Natural killer cell (primary cell): ENCODE measurements around the gene CPAMD8. TPM values are rescaled to one million over a fixed set of nuclear protein-coding genes. Genes with fewer than 3 reads are reported as not detected.
A peak's percentile ranks its signal among the peaks of the same experiment; 100 is the strongest.

Experiments used
- ATAC-seq, 3 donors: fragments of 150-1000 bp in 2 of 3; fragments of 200-7000 bp in 1 of 3; cut with Tn5 transposase; 1 replicate in 1 of 3; 2 replicates in 2 of 3; pipeline ENCODE4 v1.10.0; 2021; ENCODE audit warnings: mild to moderate bottlenecking in 2 of 3, moderate library complexity in 2 of 3
- DNase-seq, 2 donors: peaks; one replicate each; pipeline versions ENCODE4 v3.0.0 to v3.0.0-alpha.2; 2013 to 2021; ENCODE audit warnings: mixed read lengths in 1 of 2
- H3K27ac ChIP-seq: one replicate; pipeline ENCODE4 v1.5.1; 2013; ENCODE audit warnings: mild to moderate bottlenecking, low read length
- H3K27me3 ChIP-seq: one replicate; pipeline ENCODE4 v1.6.1; 2013; ENCODE audit warnings: low read length; ENCODE audit not compliant: control insufficient read depth, insufficient read depth
- H3K36me3 ChIP-seq: one replicate; pipeline ENCODE4 v1.6.1; 2013; ENCODE audit warnings: low read length; ENCODE audit not compliant: control insufficient read depth, insufficient read depth
- H3K4me1 ChIP-seq: one replicate; pipeline ENCODE4 v1.6.1; 2013; ENCODE audit warnings: low read length; ENCODE audit not compliant: control insufficient read depth, insufficient read depth
- H3K4me3 ChIP-seq: one replicate; pipeline ENCODE4 v1.5.1; 2013; ENCODE audit warnings: low read length
- H3K9me3 ChIP-seq: one replicate; pipeline ENCODE4 v1.6.1; 2013; ENCODE audit warnings: low read length; ENCODE audit not compliant: control insufficient read depth, insufficient read depth
- H3K27ac Mint-ChIP-seq, 2 donors: one replicate each; pipeline ENCODE4 v1.8.0; 2022; ENCODE audit warnings: mild to moderate bottlenecking in 2 of 2, mixed read lengths in 2 of 2, moderate library complexity in 1 of 2
- H3K27me3 Mint-ChIP-seq, 2 donors: one replicate each; pipeline ENCODE4 v1.8.0; 2022; ENCODE audit warnings: low read depth in 2 of 2, mixed read lengths in 2 of 2
- H3K36me3 Mint-ChIP-seq: one replicate; pipeline ENCODE4 v1.8.0; 2022; ENCODE audit warnings: mixed read lengths
- H3K4me1 Mint-ChIP-seq, 2 donors: one replicate each; pipeline ENCODE4 v1.8.0; 2022; ENCODE audit warnings: mixed read lengths in 2 of 2
- H3K4me3 Mint-ChIP-seq: one replicate; pipeline ENCODE4 v1.8.0; 2022; ENCODE audit warnings: mild to moderate bottlenecking, moderate library complexity, mixed read lengths
- H3K9me3 Mint-ChIP-seq, 2 donors: one replicate each; pipeline ENCODE4 v1.8.0; 2022; ENCODE audit warnings: mixed read lengths in 2 of 2
- CTCF ChIP-seq: fragments of 200-600 bp; IDR thresholded peaks from one replicate; pipeline ENCODE4 v1.8.0; 2022; ENCODE audit warnings: antibody characterized with exemption
- WGBS: methylation state at CpG from one replicate; pipeline ENCODE4 v1.1.7; 2013; ENCODE audit warnings: missing lambda C conversion rate; ENCODE audit not compliant: insufficient coverage; 5-methylcytosine and 5-hydroxymethylcytosine counted together
- intact Hi-C: fragments of 100-400 bp; cut with micrococcal nuclease; formaldehyde crosslinking; loops from one replicate; pipeline ENCODE4 v1.14.2; 2022
- total RNA-seq, 4 donors: library from RNA; stranded (reverse); fragments of 120-200 nt in 1 of 4; gene quantifications; one replicate each; pipeline versions ENCODE4 v1.2.3 to v1.2.4, GENCODE V29; 2013 to 2022

CPAMD8 gene
- total RNA-seq, 3 donors from 2014 or later (not counting 1 experiment from before 2014, with no cell fraction given) = 3.6 to 4.9 (median 4.7) TPM

DNA sequence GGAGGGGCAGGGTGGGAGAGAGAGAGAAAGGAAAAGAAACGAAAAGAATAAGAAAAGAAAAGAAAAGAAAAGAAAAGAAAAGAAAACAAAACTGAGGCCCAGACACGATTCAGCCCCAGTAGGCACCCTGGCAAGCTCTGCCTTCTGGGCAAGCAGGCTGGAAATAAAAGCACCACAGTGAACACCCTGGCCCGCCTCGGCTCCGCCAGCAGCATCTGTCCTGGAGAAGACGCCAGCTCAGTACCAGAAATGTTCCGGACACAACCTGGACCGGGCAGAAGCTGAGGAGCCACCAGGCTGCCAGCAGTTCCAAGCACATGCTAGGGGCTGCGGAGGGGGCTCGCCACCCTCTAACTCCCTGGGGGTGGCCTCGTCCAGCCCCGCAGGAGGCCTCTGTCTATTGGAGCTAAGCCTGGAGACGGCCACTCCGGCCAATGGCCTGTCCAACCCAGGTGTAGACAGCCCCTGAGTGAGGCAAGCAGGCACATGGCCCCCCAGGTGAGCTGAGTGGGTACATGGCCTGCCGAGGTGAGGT is 11.4 kb upstream of the CPAMD8 start:
- no peak overlapping the region for H3K27ac ChIP-seq
- WGBS = 89% methylated on average over 15 of the region's 15 CpGs
- no peak for TF ChIP-seq CTCF
- H3K4me1 ChIP-seq = peaks cover 7% of the 10 kb centered on the region
- H3K36me3 ChIP-seq = no peaks in the 10 kb centered on the region
- intact Hi-C loops = no loop called here
- no peaks in the 10 kb centered on the region for H3K36me3 Mint-ChIP-seq
- no peak overlapping the region for H3K4me3 ChIP-seq
- ATAC-seq (no peak), DNase-seq (no peak)
- peaks cover 12 to 15% of the 10 kb centered on the region in 2 donors for H3K27me3 Mint-ChIP-seq
- no peaks in the 10 kb centered on the region for H3K9me3 ChIP-seq
- no peak overlapping the region for H3K4me3 Mint-ChIP-seq
- no peaks in the 10 kb centered on the region for H3K27me3 ChIP-seq
- no peaks in the 10 kb centered on the region for H3K9me3 Mint-ChIP-seq
- peak overlapping the region in 1 of 2 donors; percentile 35 for H3K27ac Mint-ChIP-seq
- no peaks in the 10 kb centered on the region for H3K4me1 Mint-ChIP-seq

- Mint-ChIP-seq H3K4me1 (no peaks in the 10 kb centered on the region), H3K27me3 (peaks cover 8 to 15% of the 10 kb centered on the region in 2 donors), H3K36me3 (no peaks in the 10 kb centered on the region), H3K4me3 (no peak overlapping the region), H3K27ac (no peak overlapping the region), H3K9me3 (no peaks in the 10 kb centered on the region)
- no peaks in the 10 kb centered on the region for H3K27me3 ChIP-seq
- no peak overlapping the region for H3K27ac ChIP-seq
- peaks cover 7% of the 10 kb centered on the region for H3K4me1 ChIP-seq
- DNase-seq = no peak
- whole genome bisulfite sequencing = 97% methylated on average over 6 of the region's 6 CpGs
- H3K36me3 ChIP-seq = no peaks in the 10 kb centered on the region
- H3K9me3 ChIP-seq = no peaks in the 10 kb centered on the region
- no peak for TF ChIP-seq CTCF
- ATAC-seq = no peak
- H3K4me3 ChIP-seq = no peak overlapping the region
- intact Hi-C loops = no loop called here
Measured at GRCh38 chr19:17037184-17037583, 10.6 kb upstream of the CPAMD8 start.

GRCh38 chr19:17036640-17037039 is 10.0 kb upstream of the CPAMD8 start:
- Mint-ChIP-seq H3K27ac (no peak overlapping the region), H3K4me3 (no peak overlapping the region), H3K27me3 (peaks cover 2 to 15% of the 10 kb centered on the region in 2 donors), H3K4me1 (no peaks in the 10 kb centered on the region), H3K9me3 (no peaks in the 10 kb centered on the region), H3K36me3 (no peaks in the 10 kb centered on the region)
- Histone ChIP-seq H3K4me1 (peaks cover 7% of the 10 kb centered on the region), H3K4me3 (no peak overlapping the region), H3K9me3 (no peaks in the 10 kb centered on the region), H3K27ac (no peak overlapping the region), H3K27me3 (no peaks in the 10 kb centered on the region), H3K36me3 (no peaks in the 10 kb centered on the region)
- TF ChIP-seq CTCF = no peak
- ATAC-seq (no peak), DNase-seq (no peak)
- intact Hi-C loops = no loop called here
- WGBS = 88% methylated on average over 4 of the region's 4 CpGs

DNA sequence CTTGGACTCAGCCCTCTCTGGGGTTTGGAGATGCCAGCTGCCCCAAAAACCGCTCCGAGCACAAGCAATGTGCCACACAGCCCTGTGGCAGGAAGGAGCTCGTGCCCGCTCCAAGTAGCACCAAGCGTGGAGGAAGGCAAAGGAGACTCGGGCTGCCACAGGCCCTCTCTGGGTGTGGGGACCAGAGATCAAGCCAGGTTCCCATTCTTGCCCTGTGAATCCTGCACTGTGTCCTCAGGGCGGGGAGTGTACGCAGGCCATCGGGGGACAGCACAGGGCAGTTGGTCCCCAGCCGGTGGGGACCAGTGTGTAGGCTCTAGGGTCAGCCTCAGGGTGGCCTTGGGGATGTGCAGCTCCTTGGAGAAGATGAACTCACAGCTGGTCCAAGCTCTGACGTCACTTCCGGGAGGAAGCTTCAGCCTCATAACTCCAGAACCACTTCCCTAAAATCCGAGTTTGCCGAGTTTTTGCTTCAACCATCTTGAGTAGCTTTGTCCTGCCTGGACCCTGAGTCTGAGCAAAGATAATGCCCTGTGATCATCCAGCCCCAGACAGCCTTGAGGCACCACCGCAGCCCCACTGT is 9.3 kb upstream of the CPAMD8 start:
- Mint-ChIP-seq H3K36me3 (no peaks in the 10 kb centered on the region), H3K27ac (no peak overlapping the region), H3K27me3 (peaks cover 0 to 14% of the 10 kb centered on the region in 2 donors), H3K9me3 (no peaks in the 10 kb centered on the region), H3K4me3 (no peak overlapping the region), H3K4me1 (no peaks in the 10 kb centered on the region)
- ATAC-seq (no peak), DNase-seq (peak in 1 of 2 donors; percentile 22)
- no peak overlapping the region for H3K27ac ChIP-seq
- no peak for TF ChIP-seq CTCF
- H3K36me3 ChIP-seq = no peaks in the 10 kb centered on the region
- peaks cover 7% of the 10 kb centered on the region for H3K4me1 ChIP-seq
- intact Hi-C loops = no loop called here
- no peaks in the 10 kb centered on the region for H3K27me3 ChIP-seq
- H3K4me3 ChIP-seq = no peak overlapping the region
- no peaks in the 10 kb centered on the region for H3K9me3 ChIP-seq
- WGBS = 76% methylated on average over 15 of the region's 15 CpGs
